Embryonic facial prominence (tissue), 1 donor: ENCODE measurements around the gene ASRGL1.
"Not testable (repeated sequence)": the region's sequence is repeated elsewhere in the genome, so short reads cannot be mapped to it uniquely, and the experiment has no call there.

ENCODE experiments used
- DNase-seq: peaks from one replicate; pipeline ENCODE4 v3.0.0-alpha.2; 2016; ENCODE audit errors: extremely low spot score

Gene ASRGL1

GRCh38 chr11:62352355-62353336 lies 15.4 kb downstream of the ASRGL1 start:
- no peak for DNase-seq

DNA sequence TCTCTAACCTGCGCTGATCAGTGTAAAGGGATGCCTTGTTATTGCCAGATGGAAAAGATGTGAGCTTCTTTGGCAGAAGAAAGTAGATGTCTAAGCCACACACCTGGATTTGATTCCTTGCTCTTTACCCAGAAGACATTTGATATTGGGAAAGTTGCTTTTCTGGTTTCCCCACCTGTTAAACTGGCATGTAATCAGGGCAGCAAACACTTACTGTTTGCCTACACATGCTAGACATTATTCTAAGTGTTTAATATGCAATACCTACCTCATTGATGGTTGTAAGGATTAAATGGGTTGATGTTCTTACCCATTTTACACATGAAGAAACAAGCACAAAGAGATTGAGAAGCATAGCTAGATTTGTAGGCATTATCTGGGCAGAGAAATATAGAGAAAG lies 16.6 kb downstream of the ASRGL1 start:
- DNase-seq = no peak

DNA sequence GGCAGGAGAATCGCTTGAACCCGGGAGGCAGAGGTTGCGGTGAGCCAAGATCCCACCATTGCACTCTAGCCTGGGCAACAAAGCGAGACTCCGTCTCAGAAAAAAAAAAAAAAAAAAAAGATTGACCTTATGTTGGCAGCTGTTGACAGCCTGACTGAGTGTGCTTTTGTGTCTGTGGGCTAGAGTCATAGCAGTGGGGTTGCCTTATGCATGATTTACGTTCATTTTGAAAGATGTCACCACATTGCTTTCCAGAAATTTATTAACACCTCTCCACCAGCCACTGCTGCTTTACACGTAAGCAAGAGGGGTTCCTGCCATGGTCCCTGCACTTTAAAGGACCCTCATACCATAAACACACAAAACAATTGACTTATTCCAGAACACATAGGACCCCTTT lies 21.0 kb downstream of the ASRGL1 start:
- DNase-seq = no peak

DNA sequence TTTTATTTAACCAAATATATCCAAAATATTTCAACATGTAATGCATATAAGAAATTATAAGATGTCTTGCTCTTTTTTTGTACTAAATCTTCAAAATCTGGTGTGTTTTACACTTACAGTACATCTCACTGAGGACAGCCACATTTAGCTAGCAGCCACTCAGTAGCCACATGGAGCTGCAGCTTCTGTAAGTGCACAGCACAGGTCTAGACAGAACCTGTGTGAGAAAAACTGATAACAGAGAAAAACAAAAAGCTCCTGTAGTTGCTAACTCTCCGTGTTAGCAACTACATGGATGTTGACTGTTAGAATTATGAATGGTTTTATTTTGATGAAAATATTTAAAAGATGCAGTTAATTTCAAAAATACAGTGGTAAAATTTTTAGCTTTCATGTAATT lies 22.2 kb downstream of the ASRGL1 start:
- DNase-seq = no peak

- no peak for DNase-seq
Observed at GRCh38 chr11:62360685-62361084, 23.4 kb downstream of the ASRGL1 start.

- DNase-seq = not testable (repeated sequence)
Observed at GRCh38 chr11:62368861-62369477, 31.7 kb downstream of the ASRGL1 start.

- DNase-seq = no peak
Observed at GRCh38 chr11:62370743-62371440, 33.6 kb downstream of the ASRGL1 start.

- DNase-seq = no peak
Observed at GRCh38 chr11:62372871-62373270, 35.6 kb downstream of the ASRGL1 start.

DNA sequence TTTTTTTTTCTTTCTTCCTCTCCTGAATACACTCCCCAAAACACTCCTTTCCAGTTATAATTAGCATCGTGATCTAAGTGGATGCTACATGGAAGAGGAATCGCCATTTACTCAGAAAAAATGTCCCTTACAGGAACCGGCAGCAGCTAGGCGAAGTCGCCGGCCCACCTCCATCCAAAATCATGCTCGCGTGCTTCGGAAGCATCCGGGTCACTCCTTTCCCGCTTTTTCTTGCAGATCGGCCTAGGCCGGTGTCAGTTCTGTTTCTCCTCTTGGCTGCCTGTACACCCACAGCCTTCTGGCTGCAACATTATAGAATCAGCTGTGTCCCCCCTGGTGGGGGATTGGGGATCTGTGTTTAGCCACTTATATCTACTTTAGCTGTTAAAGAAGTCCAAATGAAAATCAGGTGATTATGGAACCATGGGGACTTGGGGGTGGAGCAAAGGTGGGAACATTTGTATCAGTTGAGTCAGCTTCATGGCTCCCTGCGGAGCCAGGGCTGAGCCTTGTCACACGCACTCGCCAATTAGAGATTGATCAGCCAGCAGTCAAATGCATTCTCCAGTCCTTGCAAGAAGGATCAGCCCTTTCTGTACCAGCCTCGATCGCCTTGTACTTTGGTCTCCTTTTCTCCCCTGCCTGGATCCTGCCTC lies 36.3 kb downstream of the ASRGL1 start:
- DNase-seq = no peak

GRCh38 chr11:62374801-62375200 lies 37.6 kb downstream of the ASRGL1 start:
- no peak for DNase-seq

DNA sequence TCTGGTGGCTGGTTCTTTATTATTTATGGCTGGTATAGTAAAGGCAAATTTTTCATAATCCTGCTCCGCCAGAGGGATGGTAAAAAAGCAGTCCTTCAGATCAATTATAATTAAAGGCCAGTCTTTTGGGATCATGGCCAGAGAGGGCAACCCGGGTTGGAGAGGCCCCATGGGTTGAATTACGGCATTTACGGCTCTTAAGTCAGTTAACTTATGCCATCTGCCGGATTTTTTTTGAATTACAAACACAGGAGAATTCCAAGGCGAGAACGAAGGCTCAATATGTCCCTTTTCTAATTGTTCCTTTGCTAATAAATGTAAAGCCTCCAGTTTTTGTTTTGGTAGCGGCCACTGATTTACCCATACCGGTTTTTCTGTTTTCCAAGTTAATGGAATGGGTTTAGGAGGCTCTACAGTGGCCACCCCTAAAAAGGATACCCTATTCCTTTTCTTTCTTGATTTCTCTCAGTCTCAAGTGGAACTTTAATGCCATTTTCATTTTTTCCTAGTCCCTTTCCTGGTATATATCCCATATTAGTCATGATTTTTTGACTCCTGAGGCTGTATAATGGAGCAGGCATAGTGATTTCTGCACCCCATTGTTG lies 41.3 kb downstream of the ASRGL1 start:
- DNase-seq = not testable (repeated sequence)

- DNase-seq = not testable (repeated sequence)
Observed at GRCh38 chr11:62379586-62379985, 42.3 kb downstream of the ASRGL1 start.

GRCh38 chr11:62380821-62381245 lies 43.6 kb downstream of the ASRGL1 start:
- not testable (repeated sequence) for DNase-seq

DNA sequence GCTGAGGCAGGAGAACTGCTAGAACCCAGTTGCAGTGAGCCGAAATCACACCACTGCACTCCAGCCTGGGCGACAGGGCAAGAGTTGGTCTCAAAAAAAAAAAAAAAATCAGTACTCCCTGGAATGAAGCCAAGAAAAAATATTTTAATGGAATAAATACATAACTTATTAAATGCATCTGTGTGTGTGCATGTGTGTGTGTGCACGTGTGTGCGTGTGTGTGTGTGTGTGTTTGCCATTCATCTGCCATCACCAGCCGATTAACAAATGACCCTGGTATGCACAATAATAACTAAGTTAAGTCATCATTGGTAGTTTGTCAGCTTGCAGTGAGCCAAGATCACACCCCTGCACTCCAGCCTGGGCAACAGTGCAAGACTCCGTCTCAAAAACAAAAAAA lies 46.6 kb downstream of the ASRGL1 start:
- no peak for DNase-seq

DNA sequence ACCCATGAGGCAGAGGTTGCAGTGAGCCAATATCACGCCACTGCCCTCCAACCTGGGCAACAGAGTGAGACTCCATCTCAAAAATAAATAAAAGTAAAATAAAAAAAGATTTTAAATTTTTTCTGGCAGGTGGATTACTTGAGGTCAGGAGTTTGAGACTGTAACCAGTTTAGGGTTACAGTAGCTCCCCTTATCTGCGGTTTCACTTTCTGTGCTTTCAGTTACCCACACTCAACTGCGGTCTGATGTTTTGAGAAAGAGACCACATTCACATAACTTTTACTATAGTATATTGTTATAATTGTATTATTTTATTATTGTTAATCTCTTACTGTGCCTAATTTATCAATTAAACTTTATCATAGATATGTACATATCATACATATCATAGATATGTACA lies 48.8 kb downstream of the ASRGL1 start:
- not testable (repeated sequence) for DNase-seq

GRCh38 chr11:62387381-62387780 lies 50.1 kb downstream of the ASRGL1 start:
- no peak for DNase-seq

DNA sequence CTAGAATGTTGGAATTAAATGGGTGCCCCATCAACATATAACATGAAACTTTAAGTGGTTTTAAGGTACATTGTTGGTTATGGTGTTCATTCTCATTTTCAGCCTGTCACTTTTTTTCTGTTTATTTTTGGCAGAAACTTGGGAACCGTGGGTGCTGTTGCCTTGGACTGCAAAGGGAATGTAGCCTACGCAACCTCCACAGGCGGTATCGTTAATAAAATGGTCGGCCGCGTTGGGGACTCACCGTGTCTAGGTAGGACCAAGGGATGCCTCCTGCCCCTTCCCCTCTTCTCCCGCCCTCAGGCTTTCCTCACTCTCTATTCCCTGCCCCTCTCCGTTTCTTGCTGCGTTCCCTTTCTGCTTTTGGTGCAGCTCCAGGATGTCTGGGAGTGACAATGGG lies 51.8 kb downstream of the ASRGL1 start:
- DNase-seq = no peak

DNA sequence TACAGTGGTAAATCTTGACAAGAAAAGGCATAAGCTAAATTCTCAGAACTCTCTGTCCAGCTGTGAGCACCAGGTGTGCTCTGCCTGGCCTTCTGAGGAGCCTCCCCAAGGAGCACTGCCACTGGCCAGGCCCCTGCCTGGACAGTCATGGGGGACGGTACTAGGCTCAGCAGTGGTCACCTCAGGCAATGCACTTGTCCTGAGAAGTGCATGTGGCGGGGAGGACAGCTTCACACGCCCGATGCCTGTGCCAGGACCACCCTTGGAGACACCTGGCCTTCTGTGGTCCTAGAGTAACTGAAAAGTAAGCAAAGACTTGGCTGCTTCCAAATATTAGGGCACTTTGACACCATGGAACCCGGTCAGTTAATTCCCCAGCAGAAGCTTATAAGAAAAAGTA lies 53.0 kb downstream of the ASRGL1 start:
- no peak for DNase-seq

DNA sequence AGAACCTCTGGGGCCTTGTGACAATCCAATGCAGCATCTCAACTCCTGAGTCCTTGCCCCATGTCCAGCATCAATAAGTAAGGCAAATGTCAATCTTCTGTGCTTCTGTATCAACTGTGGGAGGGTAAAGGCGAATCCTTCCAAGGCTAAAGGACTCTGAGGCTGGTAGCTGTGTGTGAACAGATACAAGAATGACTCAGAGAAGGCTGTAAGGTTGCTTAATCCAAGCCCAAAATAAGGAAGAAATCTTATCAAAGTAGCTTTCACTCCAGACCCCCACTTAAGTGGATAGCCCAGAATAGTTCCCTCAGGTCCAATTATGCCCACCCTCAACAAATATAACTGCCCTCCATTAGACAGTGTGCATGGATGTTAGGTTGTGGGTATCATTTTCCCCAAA lies 53.5 kb downstream of the ASRGL1 start:
- DNase-seq = no peak

- DNase-seq = no peak
Observed at GRCh38 chr11:62391642-62392425, 54.6 kb downstream of the ASRGL1 start.

- no peak for DNase-seq
Observed at GRCh38 chr11:62392506-62392905, 55.3 kb downstream of the ASRGL1 start.
